Gastroesophageal sphincter (tissue), 4 donors: ENCODE data around the gene RCVRN. TPM values are rescaled to one million over a fixed set of nuclear protein-coding genes. Genes with fewer than 3 reads are reported as not detected.
A peak's percentile ranks its signal among the peaks of the same experiment; 100 is the strongest.

Experiments
- ATAC-seq: fragments of 150-250 bp; one replicate; pipeline ENCODE4 v1.9.1; 2016; ENCODE audit warnings: mild to moderate bottlenecking, moderate library complexity
- H3K27ac ChIP-seq, 4 donors: fragments of 200-600 bp; sonication (generic) in 3 of 4; 1 replicate in 3 of 4; 2 replicates in 1 of 4; pipeline ENCODE4 v1.5.1; 2016 to 2019
- H3K27me3 ChIP-seq: fragments of 200-600 bp; sonication (generic); one replicate; pipeline ENCODE4 v1.5.1; 2019
- H3K36me3 ChIP-seq, 2 donors: fragments of 200-600 bp; sonication (generic); one replicate each; pipeline ENCODE4 v1.5.1; 2019; ENCODE audit warnings: control low read depth in 1 of 2
- H3K4me1 ChIP-seq, 3 donors: fragments of 200-600 bp; sonication (generic); 1 replicate in 2 of 3; 2 replicates in 1 of 3; pipeline ENCODE4 v1.5.1; 2016 to 2019; ENCODE audit warnings: control low read depth in 2 of 3
- H3K4me3 ChIP-seq, 2 donors: fragments of 200-600 bp; sonication (generic); one replicate each; pipeline ENCODE4 v1.5.1; 2019; ENCODE audit warnings: mild to moderate bottlenecking in 1 of 2, moderate library complexity in 1 of 2
- H3K9me3 ChIP-seq, 3 donors: fragments of 200-600 bp; sonication (generic); one replicate each; pipeline ENCODE4 v1.5.1; 2017 to 2019; ENCODE audit warnings: control low read depth in 2 of 3
- EP300 ChIP-seq: sonication (generic); formaldehyde crosslinking; IDR thresholded peaks from one replicate; pipeline ENCODE4 v1.6.1; 2017; ENCODE audit warnings: antibody characterized with exemption, mild to moderate bottlenecking
- POLR2A ChIP-seq, 2 donors: fragments of 450-650 bp; IDR thresholded peaks; one replicate each; pipeline ENCODE4 v1.6.1; 2017; ENCODE audit warnings: antibody characterized with exemption in 2 of 2, mild to moderate bottlenecking in 2 of 2, moderate library complexity in 1 of 2
- POLR2AphosphoS5 ChIP-seq: sonication (generic); formaldehyde crosslinking; IDR thresholded peaks from one replicate; pipeline ENCODE4 v1.6.1; 2017; ENCODE audit warnings: antibody characterized with exemption
- WGBS, 2 donors: methylation state at CpG; one replicate each; pipeline ENCODE4 v1.1.5; 2018; ENCODE audit warnings: low coverage in 1 of 2; 5-methylcytosine and 5-hydroxymethylcytosine counted together
- total RNA-seq, 4 donors: library from RNA; depleted of rRNA; stranded (reverse); fragments of >200 nt; gene quantifications; one replicate each; pipeline ENCODE4 v1.1.0, GENCODE V29; 2016
- TF ChIP-seq, protein P1 (sequence below), 4 experiments: fragments of 200-600 bp in 2 of 4; fragments of 450-650 bp in 2 of 4; sonication (generic) in 1 of 4; IDR thresholded peaks; one replicate each; pipeline ENCODE4 v1.5.1; 2017 to 2019; ENCODE audit warnings: antibody characterized with exemption in 4 of 4, mild to moderate bottlenecking in 2 of 4, moderate library complexity in 2 of 4

The RCVRN gene
- total RNA-seq, 4 donors from 2014 or later: 0.27 to 0.81 (median 0.32) TPM; not detected in 1

- Histone ChIP-seq H3K27me3 (no peaks in the 10 kb centered on the region), H3K4me3 (no peak overlapping the region), H3K4me1 (peaks cover 0 to 12% (median 6%) of the 10 kb centered on the region in 3 donors), H3K27ac (no peak overlapping the region), H3K36me3 (peaks cover 0 to 38% of the 10 kb centered on the region in 2 donors), H3K9me3 (no peaks in the 10 kb centered on the region)
- peak; percentile 31 for ATAC-seq
- TF ChIP-seq POLR2AphosphoS5 (no peak), EP300 (no peak), POLR2A (IDR thresholded peaks at IDR 0.05) (no peak)
- TF ChIP-seq, protein P1, sequence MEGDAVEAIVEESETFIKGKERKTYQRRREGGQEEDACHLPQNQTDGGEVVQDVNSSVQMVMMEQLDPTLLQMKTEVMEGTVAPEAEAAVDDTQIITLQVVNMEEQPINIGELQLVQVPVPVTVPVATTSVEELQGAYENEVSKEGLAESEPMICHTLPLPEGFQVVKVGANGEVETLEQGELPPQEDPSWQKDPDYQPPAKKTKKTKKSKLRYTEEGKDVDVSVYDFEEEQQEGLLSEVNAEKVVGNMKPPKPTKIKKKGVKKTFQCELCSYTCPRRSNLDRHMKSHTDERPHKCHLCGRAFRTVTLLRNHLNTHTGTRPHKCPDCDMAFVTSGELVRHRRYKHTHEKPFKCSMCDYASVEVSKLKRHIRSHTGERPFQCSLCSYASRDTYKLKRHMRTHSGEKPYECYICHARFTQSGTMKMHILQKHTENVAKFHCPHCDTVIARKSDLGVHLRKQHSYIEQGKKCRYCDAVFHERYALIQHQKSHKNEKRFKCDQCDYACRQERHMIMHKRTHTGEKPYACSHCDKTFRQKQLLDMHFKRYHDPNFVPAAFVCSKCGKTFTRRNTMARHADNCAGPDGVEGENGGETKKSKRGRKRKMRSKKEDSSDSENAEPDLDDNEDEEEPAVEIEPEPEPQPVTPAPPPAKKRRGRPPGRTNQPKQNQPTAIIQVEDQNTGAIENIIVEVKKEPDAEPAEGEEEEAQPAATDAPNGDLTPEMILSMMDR (IDR thresholded peaks at IDR 0.05): no peak
- WGBS, 2 donors: 67 to 72% methylated on average over 9 to 12 of the region's 18 CpGs
Observed at GRCh38 chr17:9912121-9913099, 7.3 kb upstream of the RCVRN start.

GRCh38 chr17:9911089-9911488, 6.0 kb upstream of the RCVRN start:
- Histone ChIP-seq H3K27ac (no peak overlapping the region), H3K27me3 (peaks cover 10% of the 10 kb centered on the region), H3K36me3 (peaks cover 0 to 25% of the 10 kb centered on the region in 2 donors), H3K4me1 (peaks cover 0 to 12% (median 6%) of the 10 kb centered on the region in 3 donors), H3K4me3 (no peak overlapping the region), H3K9me3 (no peaks in the 10 kb centered on the region)
- WGBS, 2 donors: 58 to 92% methylated on average over 2 to 4 of the region's 12 CpGs
- no peak for ATAC-seq
- TF ChIP-seq, protein P1 (IDR thresholded peaks at IDR 0.05): no peak
- TF ChIP-seq POLR2A (IDR thresholded peaks at IDR 0.05) (no peak), EP300 (no peak), POLR2AphosphoS5 (no peak)

GRCh38 chr17:9908649-9909042, 3.6 kb upstream of the RCVRN start:
- Histone ChIP-seq H3K27me3 (peaks cover 19% of the 10 kb centered on the region), H3K36me3 (peaks cover 0 to 6% of the 10 kb centered on the region in 2 donors), H3K9me3 (no peaks in the 10 kb centered on the region), H3K4me3 (no peak overlapping the region), H3K4me1 (peaks cover 0 to 12% (median 6%) of the 10 kb centered on the region in 3 donors), H3K27ac (no peak overlapping the region)
- ATAC-seq: no peak
- 40 to 67% methylated on average over 1 of the region's 7 CpGs for WGBS, 2 donors
- TF ChIP-seq POLR2A (IDR thresholded peaks at IDR 0.05) (no peak), EP300 (no peak)

DNA sequence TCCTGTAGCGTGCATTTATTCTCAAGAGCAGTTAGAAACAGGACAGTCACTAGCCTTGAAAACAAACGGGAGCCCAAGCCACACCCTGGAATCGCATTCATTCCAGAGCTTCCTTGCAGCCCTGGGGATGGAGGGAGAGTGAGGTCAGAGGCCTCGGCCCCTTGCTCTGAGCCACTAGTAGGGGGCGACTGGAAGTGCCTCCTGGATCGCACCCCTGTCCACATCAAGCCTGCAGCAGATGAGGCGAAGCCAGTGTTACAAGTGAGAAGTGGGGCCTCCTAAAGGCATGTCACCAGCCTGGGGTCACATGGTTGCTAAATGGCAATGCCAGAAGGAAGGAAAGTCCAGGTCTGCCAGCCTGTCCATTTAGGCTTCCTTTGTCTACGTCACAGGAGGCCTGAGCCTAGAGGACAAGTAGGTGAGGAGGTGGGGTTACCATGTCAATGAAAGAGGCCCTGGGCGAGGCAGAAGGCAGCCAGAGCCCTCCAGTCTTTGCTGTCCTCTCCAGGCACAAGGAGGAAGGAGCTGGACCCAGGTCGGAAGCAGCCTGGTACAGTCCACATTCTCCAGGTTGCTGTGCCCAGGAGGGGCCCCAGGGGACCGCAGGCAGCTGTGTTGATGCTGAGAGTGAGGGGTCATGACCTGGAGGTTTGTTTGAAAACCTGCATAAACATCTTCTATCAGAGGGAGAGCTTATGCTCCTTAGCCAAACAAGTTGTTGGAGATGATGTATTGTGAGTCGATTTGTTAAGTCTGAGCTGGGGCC, 3.0 kb upstream of the RCVRN start:
- no peaks in the 10 kb centered on the region for H3K9me3 ChIP-seq
- WGBS, 2 donors: 0% methylated on average over 1 of the region's 12 CpGs; no CpG with 5 or more reads in 1 of the 2 donors
- H3K4me3 ChIP-seq: no peak overlapping the region
- peaks cover 19% of the 10 kb centered on the region for H3K27me3 ChIP-seq
- no peak for ATAC-seq
- TF ChIP-seq EP300: no peak
- TF ChIP-seq, protein P1 (IDR thresholded peaks at IDR 0.05): peak in 1 of 4 experiments; percentile 6
- H3K36me3 ChIP-seq: peaks cover 0 to under 1% of the 10 kb centered on the region in 2 donors
- H3K4me1 ChIP-seq: peaks cover 0 to 12% (median 6%) of the 10 kb centered on the region in 3 donors
- H3K27ac ChIP-seq: no peak overlapping the region

GRCh38 chr17:9907131-9907530, 2.1 kb upstream of the RCVRN start:
- Histone ChIP-seq H3K27ac (no peak overlapping the region), H3K36me3 (no peaks in the 10 kb centered on the region), H3K27me3 (peaks cover 19% of the 10 kb centered on the region), H3K4me1 (peaks cover 0 to 12% (median 6%) of the 10 kb centered on the region in 3 donors), H3K9me3 (no peaks in the 10 kb centered on the region), H3K4me3 (no peak overlapping the region)
- ATAC-seq: no peak
- TF ChIP-seq EP300: no peak
- 69 to 74% methylated on average over 2 to 4 of the region's 7 CpGs for WGBS, 2 donors
